NCI-H1048 (cell line): ENCODE measurements around the gene FAM200C.
A peak's percentile ranks its signal among the peaks of the same experiment; 100 is the strongest.

ENCODE experiments used
- DNase-seq: peaks from one replicate; lab custom pipeline; 2025; lab: John Stamatoyannopoulos, UW

Gene FAM200C

GRCh38 chr5:160419458-160420330, 19.8 kb upstream of the FAM200C start:
- no peak for DNase-seq

- DNase-seq: peak; percentile 74
Measured at GRCh38 chr5:160418561-160419457, 19.0 kb upstream of the FAM200C start, which contains the start of gene SLU7. Gene SLU7, minus strand, starts transcription at chr5:160419081. Its CDS starts 3,787 bp downstream, at chr5:160415294.

GRCh38 chr5:160398806-160399205, 1.0 kb downstream of the FAM200C start:
- DNase-seq: no peak

GRCh38 chr5:160397492-160397891, 2.4 kb downstream of the FAM200C start:
- no peak for DNase-seq

GRCh38 chr5:160395111-160395510, 4.7 kb downstream of the FAM200C start:
- DNase-seq: no peak

- no peak for DNase-seq
Measured at GRCh38 chr5:160390787-160391696, 8.8 kb downstream of the FAM200C start.

GRCh38 chr5:160387445-160387844, 12.4 kb downstream of the FAM200C start:
- no peak for DNase-seq

- DNase-seq: no peak
Measured at GRCh38 chr5:160385496-160385895, 14.4 kb downstream of the FAM200C start.

- DNase-seq: no peak
Measured at GRCh38 chr5:160384681-160385080, 15.2 kb downstream of the FAM200C start.

- no peak for DNase-seq
Measured at GRCh38 chr5:160382346-160382745, 17.5 kb downstream of the FAM200C start.

- no peak for DNase-seq
Measured at GRCh38 chr5:160380041-160380440, 19.8 kb downstream of the FAM200C start.

GRCh38 chr5:160379511-160379910, 20.3 kb downstream of the FAM200C start:
- DNase-seq: no peak

GRCh38 chr5:160378330-160378729, 21.5 kb downstream of the FAM200C start:
- no peak for DNase-seq

GRCh38 chr5:160377651-160378050, 22.2 kb downstream of the FAM200C start:
- no peak for DNase-seq

GRCh38 chr5:160376416-160376815, 23.4 kb downstream of the FAM200C start:
- no peak for DNase-seq

GRCh38 chr5:160375701-160376100, 24.2 kb downstream of the FAM200C start:
- no peak for DNase-seq

GRCh38 chr5:160375166-160375565, 24.7 kb downstream of the FAM200C start:
- DNase-seq: no peak

- DNase-seq: no peak
Measured at GRCh38 chr5:160371294-160371693, 28.6 kb downstream of the FAM200C start.

- no peak for DNase-seq
Measured at GRCh38 chr5:160370713-160371034, 29.2 kb downstream of the FAM200C start.

- no peak for DNase-seq
Measured at GRCh38 chr5:160369990-160370712, 29.7 kb downstream of the FAM200C start, which contains the start of gene C1QTNF2. Gene C1QTNF2, minus strand, starts transcription at chr5:160370626. Its CDS starts 15,615 bp downstream, at chr5:160355011.

- DNase-seq: no peak
Measured at GRCh38 chr5:160367885-160368284, 32.0 kb downstream of the FAM200C start.
